ENCODE results near the gene TBCCD1. TPM values are rescaled to one million over a fixed set of nuclear protein-coding genes. Genes with fewer than 3 reads are reported as not detected.

The TBCCD1 gene
- polyA plus RNA-seq, 1 donor (not counting 4 experiments of a cell fraction or from before 2014, with no cell fraction given): 15.8 TPM

DNA sequence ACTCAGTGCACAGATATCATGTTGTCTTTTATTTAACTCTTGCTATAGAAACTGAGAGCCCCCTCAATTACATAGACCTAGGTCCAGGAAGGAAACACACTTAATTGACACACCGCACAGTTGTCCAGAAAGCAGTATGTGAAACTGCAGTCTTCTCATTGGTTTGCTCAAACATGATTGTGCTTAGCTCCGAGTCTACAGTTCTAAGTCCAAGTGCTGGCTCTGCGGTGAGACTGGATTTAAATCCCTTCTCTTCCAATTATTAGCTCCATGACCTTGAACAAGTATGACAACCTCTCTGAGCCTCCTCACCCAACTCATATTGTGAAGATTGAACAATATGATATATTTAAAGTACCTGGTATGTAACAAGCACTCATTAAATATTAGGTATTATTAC, 26.7 kb upstream of the TBCCD1 start:
- H3K9ac ChIP-seq (ENCODE audit: control insufficient read depth, extremely low read depth, insufficient read depth, low read length): no peak overlapping the region
- no peak overlapping the region for H3K4me3 ChIP-seq (ENCODE audit: control insufficient read depth in 2 of 3, extremely low read depth in 1 of 3, insufficient read depth in 2 of 3, low read depth in 1 of 3, low read length in 3 of 3)
- H3K4me2 ChIP-seq (ENCODE audit: control insufficient read depth, extremely low read depth, insufficient read depth, low read depth, low read length): no peak overlapping the region
- no peak overlapping the region for H2AFZ ChIP-seq (ENCODE audit: control insufficient read depth, low read length)
- H4K20me1 ChIP-seq (ENCODE audit: control insufficient read depth, extremely low read depth, insufficient read depth, low read length): no peaks in the 10 kb centered on the region
- no peaks in the 10 kb centered on the region for H3K9me3 ChIP-seq (ENCODE audit: control insufficient read depth, low read depth, low read length)
- H3K36me3 ChIP-seq (ENCODE audit: control insufficient read depth in 2 of 2, extremely low read depth in 1 of 2, insufficient read depth in 2 of 2, low read length in 2 of 2): no peaks in the 10 kb centered on the region
- TF ChIP-seq EZH2 (IDR thresholded peaks at IDR 0.05; ENCODE audit: low read length): no peak
- dilution Hi-C loops (cut with MboI; ENCODE audit: extremely low pct_ligation_motif_present, low sequenced_read_pairs): no loop called here
- no peaks in the 10 kb centered on the region for H3K9me1 ChIP-seq (ENCODE audit: control insufficient read depth, extremely low read depth, insufficient read depth, low read length)
- FAIRE-seq (no peak), DNase-seq (ENCODE audit: low read depth, low spot score) (no peak)
- H3K4me1 ChIP-seq (ENCODE audit: control insufficient read depth, extremely low read depth, insufficient read depth, low read length): peaks cover 26% of the 10 kb centered on the region
- no peak overlapping the region for H3K27ac ChIP-seq (ENCODE audit: control insufficient read depth, insufficient read depth, low read length)
- no peaks in the 10 kb centered on the region for H3K79me2 ChIP-seq (ENCODE audit: control insufficient read depth, insufficient read depth, low read length)
- no peaks in the 10 kb centered on the region for H3K27me3 ChIP-seq (ENCODE audit: control insufficient read depth, extremely low read depth, insufficient read depth, low read length)

DNA sequence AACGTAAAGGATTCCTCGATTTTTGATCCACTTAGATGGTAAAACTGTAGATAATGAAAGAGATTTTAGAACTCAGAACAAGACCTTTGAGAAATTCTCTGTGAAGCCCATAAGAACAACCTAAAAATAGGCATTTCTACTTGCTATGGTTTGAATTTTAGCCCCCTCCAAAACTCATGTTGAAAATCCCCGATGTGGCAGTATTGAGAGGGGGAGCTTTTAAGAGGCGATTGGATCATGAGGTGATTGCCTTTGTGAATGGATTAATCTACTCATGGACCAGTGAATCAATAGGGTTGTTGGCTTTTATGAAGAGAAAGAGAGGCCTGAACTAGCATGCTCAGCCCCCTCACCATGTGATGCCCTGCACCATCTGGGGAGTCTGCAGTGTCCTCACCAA, 25.5 kb upstream of the TBCCD1 start:
- Histone ChIP-seq H3K27ac (ENCODE audit: control insufficient read depth, insufficient read depth, low read length) (no peak overlapping the region), H3K27me3 (ENCODE audit: control insufficient read depth, extremely low read depth, insufficient read depth, low read length) (no peaks in the 10 kb centered on the region), H3K4me1 (ENCODE audit: control insufficient read depth, extremely low read depth, insufficient read depth, low read length) (peaks cover 38% of the 10 kb centered on the region), H3K36me3 (ENCODE audit: control insufficient read depth in 2 of 2, extremely low read depth in 1 of 2, insufficient read depth in 2 of 2, low read length in 2 of 2) (no peaks in the 10 kb centered on the region), H3K4me2 (ENCODE audit: control insufficient read depth, extremely low read depth, insufficient read depth, low read depth, low read length) (no peak overlapping the region), H3K9me1 (ENCODE audit: control insufficient read depth, extremely low read depth, insufficient read depth, low read length) (no peaks in the 10 kb centered on the region), H4K20me1 (ENCODE audit: control insufficient read depth, extremely low read depth, insufficient read depth, low read length) (no peaks in the 10 kb centered on the region), H3K79me2 (ENCODE audit: control insufficient read depth, insufficient read depth, low read length) (no peaks in the 10 kb centered on the region), H3K9me3 (ENCODE audit: control insufficient read depth, low read depth, low read length) (no peaks in the 10 kb centered on the region), H2AFZ (ENCODE audit: control insufficient read depth, low read length) (no peak overlapping the region), H3K9ac (ENCODE audit: control insufficient read depth, extremely low read depth, insufficient read depth, low read length) (no peak overlapping the region), H3K4me3 (ENCODE audit: control insufficient read depth in 2 of 3, extremely low read depth in 1 of 3, insufficient read depth in 2 of 3, low read depth in 1 of 3, low read length in 3 of 3) (no peak overlapping the region)
- DNase-seq (ENCODE audit: low read depth, low spot score) (no peak), FAIRE-seq (no peak)
- TF ChIP-seq, protein P1, sequence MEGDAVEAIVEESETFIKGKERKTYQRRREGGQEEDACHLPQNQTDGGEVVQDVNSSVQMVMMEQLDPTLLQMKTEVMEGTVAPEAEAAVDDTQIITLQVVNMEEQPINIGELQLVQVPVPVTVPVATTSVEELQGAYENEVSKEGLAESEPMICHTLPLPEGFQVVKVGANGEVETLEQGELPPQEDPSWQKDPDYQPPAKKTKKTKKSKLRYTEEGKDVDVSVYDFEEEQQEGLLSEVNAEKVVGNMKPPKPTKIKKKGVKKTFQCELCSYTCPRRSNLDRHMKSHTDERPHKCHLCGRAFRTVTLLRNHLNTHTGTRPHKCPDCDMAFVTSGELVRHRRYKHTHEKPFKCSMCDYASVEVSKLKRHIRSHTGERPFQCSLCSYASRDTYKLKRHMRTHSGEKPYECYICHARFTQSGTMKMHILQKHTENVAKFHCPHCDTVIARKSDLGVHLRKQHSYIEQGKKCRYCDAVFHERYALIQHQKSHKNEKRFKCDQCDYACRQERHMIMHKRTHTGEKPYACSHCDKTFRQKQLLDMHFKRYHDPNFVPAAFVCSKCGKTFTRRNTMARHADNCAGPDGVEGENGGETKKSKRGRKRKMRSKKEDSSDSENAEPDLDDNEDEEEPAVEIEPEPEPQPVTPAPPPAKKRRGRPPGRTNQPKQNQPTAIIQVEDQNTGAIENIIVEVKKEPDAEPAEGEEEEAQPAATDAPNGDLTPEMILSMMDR (optimal IDR thresholded peaks at IDR 0.05 in 1 of 3, IDR thresholded peaks at IDR 0.05 in 1 of 3, conservative IDR thresholded peaks at IDR 0.05 in 1 of 3; ENCODE audit: extremely low read depth in 1 of 3, insufficient read depth in 2 of 3, low read length in 3 of 3): no peak
- TF ChIP-seq EZH2 (IDR thresholded peaks at IDR 0.05; ENCODE audit: low read length): no peak
- dilution Hi-C loops (cut with MboI; ENCODE audit: extremely low pct_ligation_motif_present, low sequenced_read_pairs): no loop called here

DNA sequence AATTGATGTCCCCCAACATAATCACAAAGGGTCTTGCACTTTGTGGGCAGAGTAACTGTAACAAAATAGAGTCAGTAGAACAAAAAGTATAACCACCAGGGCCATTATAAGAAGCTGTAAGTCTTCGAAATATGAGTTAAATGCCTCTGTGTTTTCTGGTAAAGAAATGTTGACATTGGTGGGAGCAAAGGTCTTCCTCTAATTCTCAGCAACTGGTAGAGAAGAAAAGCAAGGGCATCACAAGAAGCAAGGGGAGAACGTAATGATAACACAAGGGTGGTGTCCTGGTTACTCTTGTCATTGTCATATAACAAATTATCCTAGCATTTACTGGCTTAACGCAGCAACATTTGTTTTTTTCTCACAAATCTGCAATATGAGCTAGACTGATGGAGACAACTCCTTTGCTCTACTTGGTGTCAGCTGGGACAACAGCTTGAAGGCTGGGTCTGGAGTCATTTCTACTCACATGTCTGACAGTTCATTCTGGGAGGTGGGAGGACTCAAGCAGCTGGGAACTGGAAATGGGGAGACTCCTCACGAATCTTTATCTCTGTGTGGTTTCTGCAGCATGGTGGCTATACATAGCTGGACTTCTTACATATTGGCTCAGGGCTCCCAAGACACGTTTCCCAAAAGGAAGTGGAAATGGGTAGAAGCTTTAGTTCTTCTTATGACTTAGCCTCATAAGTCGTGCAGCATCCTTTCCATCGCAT, 23.6 kb upstream of the TBCCD1 start:
- TF ChIP-seq, protein P1 (optimal IDR thresholded peaks at IDR 0.05 in 1 of 3, IDR thresholded peaks at IDR 0.05 in 1 of 3, conservative IDR thresholded peaks at IDR 0.05 in 1 of 3; ENCODE audit: extremely low read depth in 1 of 3, insufficient read depth in 2 of 3, low read length in 3 of 3): no peak
- TF ChIP-seq EZH2 (IDR thresholded peaks at IDR 0.05; ENCODE audit: low read length): no peak
- Histone ChIP-seq H3K4me2 (ENCODE audit: control insufficient read depth, extremely low read depth, insufficient read depth, low read depth, low read length) (no peak overlapping the region), H4K20me1 (ENCODE audit: control insufficient read depth, extremely low read depth, insufficient read depth, low read length) (no peaks in the 10 kb centered on the region), H3K79me2 (ENCODE audit: control insufficient read depth, insufficient read depth, low read length) (no peaks in the 10 kb centered on the region), H2AFZ (ENCODE audit: control insufficient read depth, low read length) (no peak overlapping the region), H3K9ac (ENCODE audit: control insufficient read depth, extremely low read depth, insufficient read depth, low read length) (no peak overlapping the region), H3K27ac (ENCODE audit: control insufficient read depth, insufficient read depth, low read length) (peak overlapping the region; percentile 93), H3K4me1 (ENCODE audit: control insufficient read depth, extremely low read depth, insufficient read depth, low read length) (peaks cover 31% of the 10 kb centered on the region), H3K36me3 (ENCODE audit: control insufficient read depth in 2 of 2, extremely low read depth in 1 of 2, insufficient read depth in 2 of 2, low read length in 2 of 2) (peaks cover 0 to 4% of the 10 kb centered on the region in 2 experiments), H3K4me3 (ENCODE audit: control insufficient read depth in 2 of 3, extremely low read depth in 1 of 3, insufficient read depth in 2 of 3, low read depth in 1 of 3, low read length in 3 of 3) (no peak overlapping the region), H3K27me3 (ENCODE audit: control insufficient read depth, extremely low read depth, insufficient read depth, low read length) (no peaks in the 10 kb centered on the region), H3K9me3 (ENCODE audit: control insufficient read depth, low read depth, low read length) (no peaks in the 10 kb centered on the region), H3K9me1 (ENCODE audit: control insufficient read depth, extremely low read depth, insufficient read depth, low read length) (no peaks in the 10 kb centered on the region)
- dilution Hi-C loops (cut with MboI; ENCODE audit: extremely low pct_ligation_motif_present, low sequenced_read_pairs): no loop called here
- FAIRE-seq (no peak), DNase-seq (ENCODE audit: low read depth, low spot score) (no peak)
